ENCODE results near the gene ERICH3.
A peak's percentile ranks its signal among the peaks of the same experiment; 100 is the strongest.

ERICH3 gene

GRCh38 chr1:74673351-74674111, at the start of gene ERICH3:
Gene ERICH3 (minus strand): TSS chr1:74673792. CDS start chr1:74673519, 273 bp downstream.
- DNase-seq (ENCODE audit: low read depth): no peak

GRCh38 chr1:74717626-74718025, 44.0 kb upstream of the ERICH3 start:
- DNase-seq (ENCODE audit: low read depth): no peak

- DNase-seq (ENCODE audit: low read depth): no peak
These were observed 43.2 kb upstream of the ERICH3 start for GRCh38 chr1:74716822-74717221.

- no peak for DNase-seq (ENCODE audit: low read depth)
These were observed 42.2 kb upstream of the ERICH3 start for GRCh38 chr1:74715806-74716205.

- no peak for DNase-seq (ENCODE audit: low read depth)
These were observed 41.6 kb upstream of the ERICH3 start for GRCh38 chr1:74715236-74715502.

- no peak for DNase-seq (ENCODE audit: low read depth)
These were observed 41.0 kb upstream of the ERICH3 start for GRCh38 chr1:74714429-74715235.

- no peak for DNase-seq (ENCODE audit: low read depth)
These were observed 40.3 kb upstream of the ERICH3 start for GRCh38 chr1:74713849-74714248.

- no peak for DNase-seq (ENCODE audit: low read depth)
These were observed 39.3 kb upstream of the ERICH3 start for GRCh38 chr1:74712881-74713280.

- DNase-seq (ENCODE audit: low read depth): no peak
These were observed 30.0 kb upstream of the ERICH3 start for GRCh38 chr1:74703386-74704182.

- no peak for DNase-seq (ENCODE audit: low read depth)
These were observed 25.7 kb upstream of the ERICH3 start for GRCh38 chr1:74699331-74699730.

- no peak for DNase-seq (ENCODE audit: low read depth)
These were observed 24.2 kb upstream of the ERICH3 start for GRCh38 chr1:74697832-74698231.

GRCh38 chr1:74693473-74693872, 19.9 kb upstream of the ERICH3 start:
- peak; percentile 10 for DNase-seq (ENCODE audit: low read depth)

- DNase-seq (ENCODE audit: low read depth): no peak
These were observed 17.3 kb upstream of the ERICH3 start for GRCh38 chr1:74690909-74691308.

- DNase-seq (ENCODE audit: low read depth): no peak
These were observed 16.7 kb upstream of the ERICH3 start for GRCh38 chr1:74690364-74690696.

GRCh38 chr1:74689621-74690363, 16.2 kb upstream of the ERICH3 start:
- DNase-seq (ENCODE audit: low read depth): peak; percentile 64

GRCh38 chr1:74686928-74687327, 13.3 kb upstream of the ERICH3 start:
- no peak for DNase-seq (ENCODE audit: low read depth)

GRCh38 chr1:74684301-74684700, 10.7 kb upstream of the ERICH3 start:
- no peak for DNase-seq (ENCODE audit: low read depth)

GRCh38 chr1:74683656-74684055, 10.1 kb upstream of the ERICH3 start:
- DNase-seq (ENCODE audit: low read depth): no peak

GRCh38 chr1:74681851-74682250, 8.3 kb upstream of the ERICH3 start:
- no peak for DNase-seq (ENCODE audit: low read depth)

- DNase-seq (ENCODE audit: low read depth): no peak
These were observed 7.9 kb upstream of the ERICH3 start for GRCh38 chr1:74681449-74681848.

- DNase-seq (ENCODE audit: low read depth): no peak
These were observed 7.4 kb upstream of the ERICH3 start for GRCh38 chr1:74681001-74681400.

GRCh38 chr1:74679811-74680210, 6.2 kb upstream of the ERICH3 start:
- no peak for DNase-seq (ENCODE audit: low read depth)

All from ELR (cell line).